Heart right ventricle (tissue), 16 donors: ENCODE results near the gene NDUFS2. TPM values are rescaled to one million over a fixed set of nuclear protein-coding genes. Genes with fewer than 3 reads are reported as not detected.

Experiments
- ATAC-seq, 8 donors: fragments of 200-7000 bp; cut with Tn5 transposase; one replicate each; pipeline ENCODE4 v1.9.1; 2020; ENCODE audit warnings: mild to moderate bottlenecking in 8 of 8, moderate library complexity in 8 of 8, moderate number of reproducible peaks in 1 of 8
- DNase-seq, 2 donors: peaks; one replicate each; pipeline ENCODE4 v3.0.0-alpha.2; 2020
- H3K27ac ChIP-seq, 10 donors: fragments of 200-600 bp; sonication (generic) in 2 of 10; one replicate each; pipeline versions ENCODE4 v1.5.0 to v1.8.0; 2020 to 2022; ENCODE audit warnings: mild to moderate bottlenecking in 3 of 10
- H3K27me3 ChIP-seq, 7 donors: fragments of 200-600 bp; one replicate each; pipeline ENCODE4 v1.8.0; 2021 to 2022; ENCODE audit warnings: mild to moderate bottlenecking in 2 of 7
- H3K36me3 ChIP-seq, 9 donors: fragments of 200-600 bp; sonication (generic) in 1 of 9; one replicate each; pipeline versions ENCODE4 v1.5.0 to v1.8.0; 2020 to 2022; ENCODE audit warnings: mild to moderate bottlenecking in 2 of 9
- H3K4me1 ChIP-seq, 9 donors: fragments of 200-600 bp; sonication (generic) in 1 of 9; one replicate each; pipeline versions ENCODE4 v1.5.0 to v1.8.0; 2020 to 2022; ENCODE audit warnings: mild to moderate bottlenecking in 4 of 9
- H3K4me3 ChIP-seq, 10 donors: fragments of 200-600 bp; sonication (generic) in 2 of 10; one replicate each; pipeline versions ENCODE4 v1.5.0 to v1.8.0; 2020 to 2022; ENCODE audit warnings: mild to moderate bottlenecking in 7 of 10, moderate library complexity in 2 of 10
- H3K9me3 ChIP-seq, 11 donors: fragments of 200-600 bp in 10 of 11; sonication (generic) in 2 of 11; one replicate each; pipeline versions ENCODE4 v1.5.0 to v1.8.0; 2013 to 2022; ENCODE audit warnings: mild to moderate bottlenecking in 2 of 11, control low read depth in 1 of 11, moderate library complexity in 1 of 11
- CTCF ChIP-seq, 9 donors: fragments of 200-600 bp; sonication (generic) in 2 of 9; IDR thresholded peaks; one replicate each; pipeline versions ENCODE4 v1.5.0 to v1.8.0; 2021 to 2022; ENCODE audit warnings: antibody characterized with exemption in 9 of 9, mild to moderate bottlenecking in 5 of 9, moderate library complexity in 1 of 9
- WGBS, 2 donors: extraction: QIAGEN DNeasy Blood & Tissue Kit; methylation state at CpG; one replicate each; pipeline ENCODE4 v1.1.7; 2013; ENCODE audit warnings: inconsistent platforms in 1 of 2; 5-methylcytosine and 5-hydroxymethylcytosine counted together
- intact Hi-C, 10 donors: fragments of 100-400 bp; cut with DNase I; formaldehyde crosslinking; loops; one replicate each; pipeline versions ENCODE4 v1.11.1 to v1.14.2; 2022
- polyA plus RNA-seq, 2 donors: library from polyadenylated mRNA; stranded (reverse); fragments of 200-250 nt; gene quantifications; one replicate each; pipeline ENCODE4 v1.2.3, GENCODE V29; 2013
- total RNA-seq, 10 donors: library from RNA; stranded (reverse); fragmentation: NEBNext Ultra II Directional in 3 of 10; extraction: Animal tissue kit (Norgen Biotek cat#: 25700) in 3 of 10; gene quantifications; one replicate each; pipeline versions ENCODE4 v1.2.1 to v1.2.4, GENCODE V29; 2021 to 2023
- donor health status: Arrhythmogenic right ventricular cardiomyopathy.
- donor health status: ischemic (EF 13 %, LVEDD 7.1; RV severe dilation, severe dysfunction).
- donor health status: healthy with polysubstance abuse.
- donor health status: DM: no; HTN: yes; CAD: no.
- donor health status: DM: no; HTN: no; CAD: no.
- donor health status: ischemic (EF 25% LVEDD 6.9; RV normal size, moderate dysfunction).
- donor health status: ischemic (EF 25% LVEDD 5.7; RV mildly dilated, moderate dysfunction).
- donor health status: healthy.
- donor health status: DM: yes; HTN: yes; CAD: no.
- donor health status: Ischemic cardiomyopathy.
- donor health status: ischemic (EF 35%, LVEDD 5.7; RV mildly dilated, moderate dysfunction).
- donor health status: nonischemic (EF 11% LVEDD 7.7; RV severe dilation, severe dysfunction).
- donor health status: DM: yes; HTN: yes; CAD: no.
- donor health status: PGD.
- donor health status: ischemic (EF 29% LVEDD 5.4; RV normal size, mild dysfunction).
- donor health status: nonischemic (EF 23%, LVEDD 6.1; RV moderate dilation, normal function).

The NDUFS2 gene
- total and polyA plus RNA-seq, 12 donors = 121 to 370 (median 309) TPM

- peaks cover 0 to 67% (median 0%) of the 10 kb centered on the region in 9 donors for H3K36me3 ChIP-seq
- TF ChIP-seq CTCF (IDR thresholded peaks at IDR 0.05) = no peak
- no peaks in the 10 kb centered on the region for H3K27me3 ChIP-seq
- 65 to 72% methylated on average over 22 of the region's 22 CpGs for WGBS, 2 donors
- H3K9me3 ChIP-seq = no peaks in the 10 kb centered on the region
- DNase-seq (no peak), ATAC-seq (no peak)
- no peak overlapping the region for H3K4me3 ChIP-seq
- intact Hi-C loops = loop anchor here in 6 of 10 donors (5.0 to 10.0 kb wide), 3 partner anchors 36 to 196 kb away; partner anchors contain the start of gene TOMM40L (in 1 of the 6)
- peak overlapping the region in 1 of 10 donors; percentile 37 for H3K27ac ChIP-seq
- H3K4me1 ChIP-seq = peaks cover 1 to 77% (median 44%) of the 10 kb centered on the region in 9 donors
These were observed 11.1 kb upstream of the NDUFS2 start for GRCh38 chr1:161190962-161191521.

- Histone ChIP-seq H3K27me3 (no peaks in the 10 kb centered on the region), H3K9me3 (no peaks in the 10 kb centered on the region), H3K4me3 (no peak overlapping the region), H3K36me3 (peaks cover 0 to 77% (median 0%) of the 10 kb centered on the region in 9 donors), H3K27ac (peak overlapping the region in 1 of 10 donors; percentile 100), H3K4me1 (peaks cover 1 to 77% (median 42%) of the 10 kb centered on the region in 9 donors)
- DNase-seq = no peak
- WGBS, 2 donors = 70 to 76% methylated on average over 8 of the region's 8 CpGs
- TF ChIP-seq CTCF (IDR thresholded peaks at IDR 0.05) = no peak
- intact Hi-C loops = loop anchor here in 6 of 10 donors (2.0 to 10.0 kb wide), 4 partner anchors 17 to 195 kb away; partner anchors contain the start of gene TOMM40L (in 1 of the 6)
- no peak for ATAC-seq
These were observed 10.2 kb upstream of the NDUFS2 start for GRCh38 chr1:161191971-161192370.

GRCh38 chr1:161192476-161193465 lies 9.4 kb upstream of the NDUFS2 start:
- Histone ChIP-seq H3K4me3 (peak overlapping the region in 2 of 10 donors; percentile 0 to 67), H3K27ac (peak overlapping the region in 5 of 10 donors; percentile 17 to 100 (median 41)), H3K9me3 (no peaks in the 10 kb centered on the region), H3K36me3 (peaks cover 0 to 77% (median 0%) of the 10 kb centered on the region in 9 donors), H3K4me1 (peaks cover 8 to 71% (median 49%) of the 10 kb centered on the region in 9 donors), H3K27me3 (no peaks in the 10 kb centered on the region)
- TF ChIP-seq CTCF (IDR thresholded peaks at IDR 0.05) = peak; percentile 78 to 92 (median 89)
- ATAC-seq (peak; percentile 17 to 71 (median 60)), DNase-seq (peak in 1 of 2 donors; percentile 78)
- WGBS, 2 donors = 49 to 54% methylated on average over 15 of the region's 15 CpGs
- intact Hi-C loops = loop anchor here in 6 of 10 donors (2.0 to 10.0 kb wide), 4 partner anchors 16 to 195 kb away; partner anchors contain the start of gene TOMM40L (in 1 of the 6)
